ENCODE results near the gene RNU6-8.

GRCh38 chr14:32230695-32231280 lies 27.7 kb upstream of the RNU6-8 start:
- TF ChIP-seq CTCF (IDR thresholded peaks at IDR 0.05; ENCODE audit: poor library complexity) (no peak), EZH2phosphoT487 (IDR thresholded peaks at IDR 0.05; ENCODE audit: low read depth, severe bottlenecking, unreplicated experiment) (no peak)
